T-helper 2 cell (primary cell): Measurements from ENCODE around the gene TTPAL.
"Not testable (repeated sequence)": the region's sequence is repeated elsewhere in the genome, so short reads cannot be mapped to it uniquely, and the experiment has no call there.

Experiments used
- DNase-seq, 5 experiments: peaks; one replicate each; pipeline versions ENCODE4 v3.0.0 to v3.0.0-alpha.2; 2012 to 2022

The TTPAL gene

GRCh38 chr20:44468044-44468782 lies 7.5 kb upstream of the TTPAL start:
- no peak for DNase-seq

- no peak for DNase-seq
These were observed 5.3 kb upstream of the TTPAL start for GRCh38 chr20:44470327-44470726.

- DNase-seq = no peak
These were observed 4.2 kb upstream of the TTPAL start for GRCh38 chr20:44471481-44471882.

GRCh38 chr20:44472283-44472682 lies 3.4 kb upstream of the TTPAL start:
- not testable (repeated sequence) for DNase-seq

- DNase-seq = no peak
These were observed 341 bp upstream of the TTPAL start for GRCh38 chr20:44475372-44475693.

GRCh38 chr20:44477151-44477550 lies 1.5 kb downstream of the TTPAL start:
- no peak for DNase-seq

GRCh38 chr20:44478206-44478605 lies 2.5 kb downstream of the TTPAL start:
- no peak for DNase-seq

GRCh38 chr20:44479643-44480042 lies 4.0 kb downstream of the TTPAL start:
- DNase-seq = no peak

- DNase-seq = no peak
These were observed 4.4 kb downstream of the TTPAL start for GRCh38 chr20:44480097-44480496.

GRCh38 chr20:44481719-44482416 lies 6.2 kb downstream of the TTPAL start:
- DNase-seq = no peak

- DNase-seq = no peak
These were observed 7.4 kb downstream of the TTPAL start for GRCh38 chr20:44483112-44483511.

- DNase-seq = no peak
These were observed 9.6 kb downstream of the TTPAL start for GRCh38 chr20:44485078-44485829.

- no peak for DNase-seq
These were observed 10.1 kb downstream of the TTPAL start for GRCh38 chr20:44485830-44486198.

- no peak for DNase-seq
These were observed 12.9 kb downstream of the TTPAL start for GRCh38 chr20:44488551-44488950.

GRCh38 chr20:44489223-44489622 lies 13.5 kb downstream of the TTPAL start:
- no peak for DNase-seq

- DNase-seq = peak in 1 of 5 experiments; percentile 55
These were observed 14.3 kb downstream of the TTPAL start for GRCh38 chr20:44489931-44490330.

GRCh38 chr20:44491635-44492395 lies 16.1 kb downstream of the TTPAL start:
- peak in 1 of 5 experiments; percentile 37 for DNase-seq

GRCh38 chr20:44494266-44494665 lies 18.6 kb downstream of the TTPAL start:
- no peak for DNase-seq

GRCh38 chr20:44494681-44495080 lies 19.0 kb downstream of the TTPAL start:
- DNase-seq = no peak

- no peak for DNase-seq
These were observed 19.6 kb downstream of the TTPAL start for GRCh38 chr20:44495257-44495656.

GRCh38 chr20:44495802-44496481 lies 20.3 kb downstream of the TTPAL start:
- DNase-seq = no peak

GRCh38 chr20:44496976-44497375 lies 21.3 kb downstream of the TTPAL start:
- peak in 1 of 5 experiments; percentile 17 for DNase-seq
